ENCODE measurements around the gene TOX3. TPM values are rescaled to one million over a fixed set of nuclear protein-coding genes. Genes with fewer than 3 reads are reported as not detected.

TOX3 gene
- total RNA-seq, 4 donors from 2014 or later, result 0.11 TPM; not detected in 3

GRCh38 chr16:52450241-52450640 is 96.7 kb downstream of the TOX3 start:
- TF ChIP-seq EP300 (IDR thresholded peaks at IDR 0.05), result no peak
- no peak for TF ChIP-seq POLR2AphosphoS5 (IDR thresholded peaks at IDR 0.05)
- no peak for TF ChIP-seq CTCF (IDR thresholded peaks at IDR 0.05)
- no peak for TF ChIP-seq POLR2A (IDR thresholded peaks at IDR 0.05; ENCODE audit: low read depth)
- 99% methylated on average over 7 of the region's 7 CpGs for WGBS
- H3K36me3 ChIP-seq, result no peaks in the 10 kb centered on the region
- no peak for DNase-seq (ENCODE audit: extremely low spot score)
- no peak overlapping the region for H3K27ac ChIP-seq (replicated peaks in 1 of 4)
- intact Hi-C loops (cut with DNase I), result no loop called here
- H3K27me3 ChIP-seq, result no peaks in the 10 kb centered on the region
- peaks cover 0 to 11% (median 4%) of the 10 kb centered on the region in 4 donors for H3K4me1 ChIP-seq
- H3K9me3 ChIP-seq, result no peaks in the 10 kb centered on the region
- H3K4me3 ChIP-seq, result no peak overlapping the region

DNA sequence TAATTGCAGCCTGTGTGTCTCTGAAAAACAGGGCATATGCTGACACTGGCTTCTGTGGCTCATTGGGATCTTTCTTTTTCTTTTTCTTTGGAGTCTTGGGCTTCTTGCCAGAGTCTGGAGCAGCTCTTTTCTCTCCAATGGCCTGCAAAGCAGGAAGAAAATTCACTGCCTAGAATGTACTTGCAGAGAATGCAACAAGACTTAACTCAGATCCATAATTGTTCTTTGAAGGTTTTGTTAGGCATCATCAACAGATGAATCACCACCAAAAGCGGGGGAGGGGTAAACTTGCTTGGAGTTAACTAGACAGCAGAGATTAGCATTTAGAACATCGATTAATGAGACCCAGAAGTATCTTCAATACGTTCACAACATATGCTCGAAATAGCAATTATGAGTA is 100.9 kb downstream of the TOX3 start:
- no peaks in the 10 kb centered on the region for H3K27me3 ChIP-seq
- H3K4me3 ChIP-seq, result no peak overlapping the region
- H3K27ac ChIP-seq (replicated peaks in 1 of 4), result no peak overlapping the region
- intact Hi-C loops (cut with DNase I), result no loop called here
- DNase-seq (ENCODE audit: extremely low spot score), result no peak
- no peaks in the 10 kb centered on the region for H3K9me3 ChIP-seq
- 67% methylated on average over 4 of the region's 4 CpGs for WGBS
- TF ChIP-seq POLR2A (IDR thresholded peaks at IDR 0.05; ENCODE audit: low read depth) (no peak), POLR2AphosphoS5 (IDR thresholded peaks at IDR 0.05) (no peak), CTCF (IDR thresholded peaks at IDR 0.05) (no peak), EP300 (IDR thresholded peaks at IDR 0.05) (no peak)
- H3K4me1 ChIP-seq, result peaks cover 0 to 8% (median 2%) of the 10 kb centered on the region in 4 donors
- H3K36me3 ChIP-seq, result no peaks in the 10 kb centered on the region

GRCh38 chr16:52441886-52442285 is 105.1 kb downstream of the TOX3 start:
- intact Hi-C loops (cut with DNase I), result no loop called here
- Histone ChIP-seq H3K27ac (replicated peaks in 1 of 4) (no peak overlapping the region), H3K27me3 (no peaks in the 10 kb centered on the region), H3K36me3 (no peaks in the 10 kb centered on the region), H3K9me3 (no peaks in the 10 kb centered on the region), H3K4me1 (peaks cover 0 to 8% (median 2%) of the 10 kb centered on the region in 4 donors), H3K4me3 (no peak overlapping the region)
- no peak for DNase-seq (ENCODE audit: extremely low spot score)
- WGBS, result 85% methylated on average over 3 of the region's 3 CpGs
- no peak for TF ChIP-seq POLR2AphosphoS5 (IDR thresholded peaks at IDR 0.05)
- no peak for TF ChIP-seq CTCF (IDR thresholded peaks at IDR 0.05)
- no peak for TF ChIP-seq EP300 (IDR thresholded peaks at IDR 0.05)
- TF ChIP-seq POLR2A (IDR thresholded peaks at IDR 0.05; ENCODE audit: low read depth), result no peak

- no peak overlapping the region for H3K27ac ChIP-seq (replicated peaks in 1 of 4)
- no peaks in the 10 kb centered on the region for H3K9me3 ChIP-seq
- H3K36me3 ChIP-seq, result no peaks in the 10 kb centered on the region
- intact Hi-C loops (cut with DNase I), result no loop called here
- no peak overlapping the region for H3K4me3 ChIP-seq
- no peak for TF ChIP-seq CTCF (IDR thresholded peaks at IDR 0.05)
- TF ChIP-seq POLR2A (IDR thresholded peaks at IDR 0.05; ENCODE audit: low read depth), result no peak
- TF ChIP-seq EP300 (IDR thresholded peaks at IDR 0.05), result no peak
- TF ChIP-seq POLR2AphosphoS5 (IDR thresholded peaks at IDR 0.05), result no peak
- no peaks in the 10 kb centered on the region for H3K4me1 ChIP-seq
- no peak for DNase-seq (ENCODE audit: extremely low spot score)
- 93% methylated on average over 2 of the region's 2 CpGs for WGBS
- no peaks in the 10 kb centered on the region for H3K27me3 ChIP-seq
Observed at GRCh38 chr16:52440248-52440647, 106.7 kb downstream of the TOX3 start.

DNA sequence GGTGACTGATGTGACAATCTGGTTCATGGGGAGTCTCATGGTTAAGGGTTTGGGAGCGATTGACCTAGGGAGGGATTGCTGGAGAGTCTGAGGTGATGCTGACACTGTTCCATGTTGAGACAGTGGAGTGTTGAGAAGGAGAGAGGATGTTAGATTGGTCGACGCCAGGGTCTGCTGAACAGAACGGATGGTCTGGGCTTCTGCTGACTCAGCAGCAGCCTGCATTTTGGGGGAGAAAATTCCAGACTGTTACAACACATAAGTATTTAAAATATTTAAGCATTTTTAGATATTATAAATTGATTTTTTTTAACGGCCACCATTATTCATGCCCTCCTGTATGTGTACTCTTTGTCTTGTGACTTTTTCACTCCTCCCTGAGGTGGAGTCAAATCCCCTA is 107.2 kb downstream of the TOX3 start:
- Histone ChIP-seq H3K27ac (replicated peaks in 1 of 4) (no peak overlapping the region), H3K4me1 (no peaks in the 10 kb centered on the region), H3K9me3 (no peaks in the 10 kb centered on the region), H3K36me3 (no peaks in the 10 kb centered on the region), H3K27me3 (no peaks in the 10 kb centered on the region), H3K4me3 (no peak overlapping the region)
- WGBS, result 77% methylated on average over 5 of the region's 5 CpGs
- TF ChIP-seq POLR2AphosphoS5 (IDR thresholded peaks at IDR 0.05) (no peak), CTCF (IDR thresholded peaks at IDR 0.05) (no peak), POLR2A (IDR thresholded peaks at IDR 0.05; ENCODE audit: low read depth) (no peak), EP300 (IDR thresholded peaks at IDR 0.05) (no peak)
- intact Hi-C loops (cut with DNase I), result no loop called here
- no peak for DNase-seq (ENCODE audit: extremely low spot score)
